Activated T-helper 1 cell treated with anti-CD3 and anti-CD28 coated beads, Interleukin-12 subunit alpha, Interleukin-12 subunit beta, Interleukin-2, Interleukin-4 antibody, amounts not matched to agents 30 ng/mL and 10 ng/mL and 1 ng/mL, durations not matched to agents 14 hours and 24 hours and 36 hours (primary cell): ENCODE data around the gene ZW10. TPM values are rescaled to one million over a fixed set of nuclear protein-coding genes. Genes with fewer than 3 reads are reported as not detected.

ENCODE experiments used
- DNase-seq: peaks from one replicate; pipeline ENCODE4 v3.0.0; 2021; ENCODE audit warnings: low spot score
- H3K27ac Mint-ChIP-seq: one replicate; pipeline ENCODE4 v1.8.0; 2021; ENCODE audit warnings: mild to moderate bottlenecking, mixed read lengths
- H3K27me3 Mint-ChIP-seq: one replicate; pipeline ENCODE4 v1.8.0; 2022; ENCODE audit warnings: mild to moderate bottlenecking, moderate library complexity, mixed read lengths; ENCODE audit not compliant: insufficient read depth
- H3K36me3 Mint-ChIP-seq: one replicate; pipeline ENCODE4 v1.8.0; 2021; ENCODE audit warnings: low read depth, mixed read lengths
- H3K4me1 Mint-ChIP-seq: one replicate; pipeline ENCODE4 v1.8.0; 2021; ENCODE audit warnings: low read depth, mixed read lengths
- H3K4me3 Mint-ChIP-seq: one replicate; pipeline ENCODE4 v1.8.0; 2021; ENCODE audit warnings: mild to moderate bottlenecking, moderate library complexity, mixed read lengths
- H3K9me3 Mint-ChIP-seq: one replicate; pipeline ENCODE4 v1.8.0; 2021; ENCODE audit warnings: mixed read lengths
- intact Hi-C: fragments of 100-400 bp; cut with micrococcal nuclease; formaldehyde crosslinking; loops from one replicate; pipeline ENCODE4 v1.15.1; 2024
- total RNA-seq: library from RNA; stranded (reverse); gene quantifications from 2 replicates; pipeline ENCODE4 v1.2.3, GENCODE V29; 2022

The ZW10 gene
- total RNA-seq, 1 donor from 2014 or later: 22.6 TPM

DNA sequence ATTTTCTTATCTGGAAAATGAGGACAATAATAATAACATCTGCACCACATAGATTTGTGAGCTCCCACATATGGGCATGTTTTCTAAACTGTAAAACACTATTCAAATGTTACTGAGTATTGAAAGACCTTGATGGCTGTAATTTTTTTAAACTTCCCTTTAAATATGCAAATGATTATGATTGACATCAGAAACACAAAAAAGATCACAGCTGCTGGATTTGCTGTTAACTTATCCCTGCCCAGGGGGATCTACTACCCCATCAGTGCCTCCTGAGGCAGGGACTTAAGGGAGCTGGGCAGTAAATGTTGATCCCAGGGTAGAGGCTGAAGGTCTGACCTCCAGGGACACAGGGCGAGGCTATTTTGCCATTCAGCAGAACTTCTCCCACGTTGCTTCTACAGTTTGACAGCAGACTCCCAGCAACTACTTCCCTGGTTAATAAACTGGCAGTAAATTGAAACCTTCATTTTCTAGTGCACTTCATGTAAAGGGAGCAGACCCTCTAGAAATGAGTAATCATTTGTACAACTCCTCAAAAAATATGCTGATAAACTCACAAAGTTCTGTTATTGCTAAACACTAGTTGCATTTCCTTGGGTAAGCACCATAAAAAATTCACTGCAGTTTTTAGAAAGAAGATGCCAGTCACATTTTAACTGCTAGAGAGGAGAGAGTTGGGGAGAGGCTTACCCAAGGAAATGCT, 87.7 kb downstream of the ZW10 start:
- intact Hi-C loops: no loop called here
- H3K4me3 Mint-ChIP-seq: no peak overlapping the region
- H3K4me1 Mint-ChIP-seq: peaks cover 13% of the 10 kb centered on the region
- DNase-seq: no peak
- no peaks in the 10 kb centered on the region for H3K9me3 Mint-ChIP-seq
- H3K27me3 Mint-ChIP-seq: peaks cover 2% of the 10 kb centered on the region
- no peak overlapping the region for H3K27ac Mint-ChIP-seq
- H3K36me3 Mint-ChIP-seq: no peaks in the 10 kb centered on the region

DNA sequence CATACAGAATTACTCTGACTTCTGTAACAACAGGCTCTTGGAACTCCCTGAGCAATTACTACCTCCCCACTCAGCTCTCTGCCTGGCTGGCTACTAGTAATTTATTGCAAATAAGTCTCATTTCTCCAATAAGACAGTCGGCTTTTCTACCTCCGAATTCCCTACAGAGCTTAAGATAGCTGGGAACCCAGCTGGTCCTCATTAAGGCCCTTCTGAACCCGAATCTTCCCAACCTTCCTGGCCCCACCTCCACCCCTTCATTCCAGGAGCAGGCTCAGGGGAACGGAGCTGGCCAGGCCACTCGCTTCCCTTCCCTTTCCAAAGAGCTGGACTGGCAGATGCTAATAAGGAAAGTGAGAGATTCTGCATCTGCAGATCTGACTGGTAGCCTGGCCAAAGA, 89.0 kb downstream of the ZW10 start:
- intact Hi-C loops: no loop called here
- Mint-ChIP-seq H3K27ac (no peak overlapping the region), H3K9me3 (no peaks in the 10 kb centered on the region), H3K4me1 (peaks cover 13% of the 10 kb centered on the region), H3K36me3 (no peaks in the 10 kb centered on the region), H3K4me3 (no peak overlapping the region), H3K27me3 (peaks cover 2% of the 10 kb centered on the region)
- no peak for DNase-seq

DNA sequence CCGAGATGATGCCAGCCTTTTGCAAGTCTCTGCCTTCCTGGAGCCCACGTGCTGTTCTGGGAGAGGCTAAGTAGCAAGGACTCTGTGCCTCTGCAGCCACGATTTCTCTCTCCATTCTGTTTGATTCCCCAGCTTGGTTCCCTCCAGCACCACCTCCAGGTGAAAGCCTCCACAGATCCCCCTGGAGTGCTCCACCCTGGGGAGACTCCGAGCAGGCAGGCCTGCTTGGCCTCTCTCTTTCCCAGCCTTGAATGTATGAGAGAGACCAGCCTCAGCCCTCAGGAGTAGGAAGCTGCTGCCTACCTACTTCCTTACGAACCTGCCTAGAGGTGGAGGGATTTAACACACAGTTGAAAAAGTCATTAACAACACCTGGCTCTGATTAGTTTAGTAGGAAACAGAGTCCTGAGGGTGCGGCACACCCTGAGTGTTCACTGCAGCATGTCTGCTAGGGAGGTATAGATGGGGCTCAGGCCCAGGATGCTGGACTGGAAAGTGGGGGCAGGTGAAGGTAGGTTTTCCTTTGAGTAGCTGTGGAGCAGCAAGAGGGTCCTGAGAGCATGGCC, 89.9 kb downstream of the ZW10 start:
- Mint-ChIP-seq H3K9me3 (no peaks in the 10 kb centered on the region), H3K36me3 (no peaks in the 10 kb centered on the region), H3K27me3 (peaks cover 2% of the 10 kb centered on the region), H3K4me3 (no peak overlapping the region), H3K27ac (no peak overlapping the region), H3K4me1 (peaks cover 13% of the 10 kb centered on the region)
- DNase-seq: no peak
- intact Hi-C loops: no loop called here

Other genes starting within 250 kb of the ZW10 start
- 0.66 and 1.6 TPM in 2 replicates for gene TMPRSS5, start 67.4 kb downstream of the ZW10 start, total RNA-seq
- not detected in 2 replicates for gene CLDN25, start 6.1 kb upstream of the ZW10 start, total RNA-seq
- 29.0 and 30.9 TPM in 2 replicates for gene USP28, start 101.9 kb upstream of the ZW10 start, total RNA-seq
- gene HTR3B, start 131.1 kb upstream of the ZW10 start, total RNA-seq: not detected in 2 replicates
- not detected in 2 replicates for gene HTR3A, start 201.4 kb upstream of the ZW10 start, total RNA-seq